GM23338 (cell line): ENCODE measurements around the gene SUN3. TPM values are rescaled to one million over a fixed set of nuclear protein-coding genes. Genes with fewer than 3 reads are reported as not detected.

Experiments used
- ATAC-seq: fragments of 200-7000 bp; cut with Tn5 transposase; 3 replicates; pipeline ENCODE4 v1.9.1; 2020
- DNase-seq: peaks from one replicate; pipeline ENCODE4 v3.0.0-alpha.2; 2015; ENCODE audit warnings: low spot score
- H2AFZ ChIP-seq: fragments of 200-600 bp; sonication (generic); 2 replicates; pipeline ENCODE4 v1.8.0; 2016; ENCODE audit warnings: antibody characterized with exemption, mild to moderate bottlenecking, moderate library complexity
- H3F3A ChIP-seq: fragments of 200-600 bp; sonication (generic); replicated peaks from 2 replicates; pipeline ENCODE4 v1.8.0; 2017; ENCODE audit warnings: antibody characterized with exemption, mixed run types, low read depth
- H3K27ac ChIP-seq: fragments of 200-600 bp; sonication (generic); 2 replicates; pipeline ENCODE4 v1.6.1; 2016; ENCODE audit warnings: low read depth
- H3K27me3 ChIP-seq: fragments of 200-600 bp; sonication (generic); 2 replicates; pipeline ENCODE4 v1.8.0; 2016; ENCODE audit warnings: mild to moderate bottlenecking, mixed run types, moderate library complexity; ENCODE audit not compliant: insufficient read depth
- H3K36me3 ChIP-seq: fragments of 200-600 bp; sonication (generic); 2 replicates; pipeline ENCODE4 v1.8.0; 2016; ENCODE audit warnings: mild to moderate bottlenecking; ENCODE audit not compliant: insufficient read depth
- H3K4me1 ChIP-seq: fragments of 200-600 bp; sonication (generic); 2 replicates; pipeline ENCODE4 v1.8.0; 2016; ENCODE audit warnings: mild to moderate bottlenecking, moderate library complexity; ENCODE audit not compliant: insufficient read depth
- H3K4me2 ChIP-seq: fragments of 200-600 bp; sonication (generic); 2 replicates; pipeline ENCODE4 v1.7.1; 2017; ENCODE audit warnings: mixed run types
- H3K4me3 ChIP-seq: fragments of 200-600 bp; sonication (generic); 2 replicates; pipeline ENCODE4 v1.6.1; 2016; ENCODE audit warnings: mixed run types
- H3K79me2 ChIP-seq: fragments of 200-600 bp; sonication (generic); replicated peaks from 2 replicates; pipeline ENCODE4 v1.8.0; 2017; ENCODE audit warnings: mild to moderate bottlenecking; ENCODE audit not compliant: insufficient read depth
- H3K9me2 ChIP-seq: fragments of 200-600 bp; sonication (generic); 2 replicates; pipeline ENCODE4 v1.8.0; 2017; ENCODE audit not compliant: insufficient read depth
- H4K20me1 ChIP-seq: fragments of 200-600 bp; sonication (generic); replicated peaks from 2 replicates; pipeline ENCODE4 v1.8.0; 2017; ENCODE audit warnings: mild to moderate bottlenecking; ENCODE audit not compliant: insufficient read depth
- H3K27ac Mint-ChIP-seq: 2 replicates; pipeline ENCODE4 v1.8.0; 2020; ENCODE audit warnings: inconsistent platforms, mild to moderate bottlenecking, moderate library complexity, mixed read lengths
- H3K27me3 Mint-ChIP-seq: 3 replicates; pipeline ENCODE4 v1.8.0; 2022; ENCODE audit warnings: low read depth, mild to moderate bottlenecking, moderate library complexity, mixed read lengths, inconsistent platforms; ENCODE audit not compliant: insufficient read depth, poor library complexity
- H3K36me3 Mint-ChIP-seq: 3 replicates; pipeline ENCODE4 v1.8.0; 2021; ENCODE audit warnings: low read depth, mild to moderate bottlenecking, inconsistent platforms, moderate library complexity, mixed read lengths
- H3K4me1 Mint-ChIP-seq: 3 replicates; pipeline ENCODE4 v1.8.0; 2020; ENCODE audit warnings: mild to moderate bottlenecking, inconsistent platforms, mixed read lengths
- H3K4me3 Mint-ChIP-seq: 3 replicates; pipeline ENCODE4 v1.8.0; 2021; ENCODE audit warnings: moderate library complexity, mild to moderate bottlenecking, inconsistent platforms, mixed read lengths
- H3K9me3 Mint-ChIP-seq: 3 replicates; pipeline ENCODE4 v1.8.0; 2020; ENCODE audit warnings: moderate library complexity, mild to moderate bottlenecking, inconsistent platforms, mixed read lengths
- CREB1 ChIP-seq: fragments of 250-450 bp; sonication (Bioruptor Pico); IDR thresholded peaks from 2 replicates; pipeline ENCODE4 v1.5.0; 2020; ENCODE audit warnings: low read depth, mild to moderate bottlenecking, moderate library complexity
- EZH2 ChIP-seq: fragments of 200-600 bp; sonication (generic); IDR thresholded peaks from one replicate; pipeline ENCODE4 v1.8.0; 2017; ENCODE audit warnings: antibody characterized with exemption, mild to moderate bottlenecking, low read depth; ENCODE audit not compliant: unreplicated experiment
- EZH2phosphoT487 ChIP-seq: fragments of 200-600 bp; sonication (generic); IDR thresholded peaks from one replicate; pipeline ENCODE4 v1.8.1; 2018; ENCODE audit warnings: antibody characterized with exemption; ENCODE audit not compliant: unreplicated experiment
- NANOG ChIP-seq: IDR thresholded peaks from 2 replicates; pipeline ENCODE4 v1.6.1; 2016; ENCODE audit warnings: antibody characterized with exemption, borderline replicate concordance
- POLR2AphosphoS5 ChIP-seq: IDR thresholded peaks from 2 replicates; pipeline ENCODE4 v1.6.1; 2016; ENCODE audit warnings: antibody characterized with exemption, low read depth
- REST ChIP-seq: IDR thresholded peaks from one replicate; pipeline ENCODE4 v1.6.1; 2018; ENCODE audit warnings: antibody characterized with exemption; ENCODE audit not compliant: unreplicated experiment
- STAT1 ChIP-seq: IDR thresholded peaks from one replicate; pipeline ENCODE4 v1.6.1; 2016; ENCODE audit warnings: antibody characterized with exemption; ENCODE audit not compliant: unreplicated experiment
- ZNF114 ChIP-seq: fragments of 250-450 bp; sonication (Bioruptor Pico); IDR thresholded peaks from 2 replicates; pipeline ENCODE4 v1.5.0; 2020; ENCODE audit warnings: mild to moderate bottlenecking, moderate library complexity
- ZNF331 ChIP-seq: fragments of 250-450 bp; sonication (Bioruptor Pico); IDR thresholded peaks from 2 replicates; pipeline ENCODE4 v1.5.0; 2020; ENCODE audit warnings: low read depth, mild to moderate bottlenecking, moderate library complexity
- ZNF462 ChIP-seq: fragments of 250-450 bp; sonication (Bioruptor Pico); IDR thresholded peaks from 2 replicates; pipeline ENCODE4 v1.5.0; 2020; ENCODE audit warnings: mild to moderate bottlenecking, moderate library complexity
- polyA plus RNA-seq: library from polyadenylated mRNA; unstranded; fragments of >200 nt; fragmentation: Nextera tagmentation; extraction: Ambion mirVana; gene quantifications from 2 replicates; pipeline ENCODE4 v1.2.1, GENCODE V29; 2016
- total RNA-seq: library from RNA; depleted of rRNA; stranded (reverse); fragments of >200 nt; shearing (Covaris generic); gene quantifications from 2 replicates; pipeline ENCODE4 v1.2.3, GENCODE V29; 2014
- TF ChIP-seq, protein P1 (sequence below), 2 experiments: fragments of 200-600 bp in 1 of 2; sonication (generic) in 1 of 2; conservative IDR thresholded peaks; 2 replicates each; pipeline versions ENCODE4 v1.5.1 to v1.6.1; 2016 to 2017; ENCODE audit warnings: antibody characterized with exemption in 2 of 2, low read depth in 2 of 2, mild to moderate bottlenecking in 2 of 2, moderate library complexity in 1 of 2

SUN3 gene
- total and polyA plus RNA-seq, 2 experiments from 2014 or later, result 0.52 TPM; not detected in 1

GRCh38 chr7:47979832-47980181 lies 49.1 kb downstream of the SUN3 start:
- no peak overlapping the region for H3K27ac ChIP-seq
- H3K9me3 Mint-ChIP-seq, result no peaks in the 10 kb centered on the region
- peaks cover 6% of the 10 kb centered on the region for H3K27me3 Mint-ChIP-seq
- peak overlapping the region; percentile 70 for H3K4me3 ChIP-seq
- H2AFZ ChIP-seq, result no peak overlapping the region
- H3K27me3 ChIP-seq, result no peaks in the 10 kb centered on the region
- H4K20me1 ChIP-seq, result peaks cover 8% of the 10 kb centered on the region
- H3K36me3 ChIP-seq, result peaks cover 33% of the 10 kb centered on the region
- peaks cover 3% of the 10 kb centered on the region for H3K4me1 Mint-ChIP-seq
- 0 out of 2 replicates have a peak overlapping the region, but pooled peaks have one; percentile 97 for H3K27ac Mint-ChIP-seq
- peaks cover 7% of the 10 kb centered on the region for H3K4me1 ChIP-seq
- H3K4me2 ChIP-seq, result peak overlapping the region; percentile 85
- DNase-seq (no peak), ATAC-seq (no peak)
- peaks cover 19% of the 10 kb centered on the region for H3K79me2 ChIP-seq
- H3K9me2 ChIP-seq, result no peaks in the 10 kb centered on the region
- peaks cover 37% of the 10 kb centered on the region for H3K36me3 Mint-ChIP-seq
- peak overlapping the region; percentile 94 for H3K4me3 Mint-ChIP-seq
- no peaks in the 10 kb centered on the region for H3F3A ChIP-seq
- TF ChIP-seq, protein P1, sequence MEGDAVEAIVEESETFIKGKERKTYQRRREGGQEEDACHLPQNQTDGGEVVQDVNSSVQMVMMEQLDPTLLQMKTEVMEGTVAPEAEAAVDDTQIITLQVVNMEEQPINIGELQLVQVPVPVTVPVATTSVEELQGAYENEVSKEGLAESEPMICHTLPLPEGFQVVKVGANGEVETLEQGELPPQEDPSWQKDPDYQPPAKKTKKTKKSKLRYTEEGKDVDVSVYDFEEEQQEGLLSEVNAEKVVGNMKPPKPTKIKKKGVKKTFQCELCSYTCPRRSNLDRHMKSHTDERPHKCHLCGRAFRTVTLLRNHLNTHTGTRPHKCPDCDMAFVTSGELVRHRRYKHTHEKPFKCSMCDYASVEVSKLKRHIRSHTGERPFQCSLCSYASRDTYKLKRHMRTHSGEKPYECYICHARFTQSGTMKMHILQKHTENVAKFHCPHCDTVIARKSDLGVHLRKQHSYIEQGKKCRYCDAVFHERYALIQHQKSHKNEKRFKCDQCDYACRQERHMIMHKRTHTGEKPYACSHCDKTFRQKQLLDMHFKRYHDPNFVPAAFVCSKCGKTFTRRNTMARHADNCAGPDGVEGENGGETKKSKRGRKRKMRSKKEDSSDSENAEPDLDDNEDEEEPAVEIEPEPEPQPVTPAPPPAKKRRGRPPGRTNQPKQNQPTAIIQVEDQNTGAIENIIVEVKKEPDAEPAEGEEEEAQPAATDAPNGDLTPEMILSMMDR (conservative IDR thresholded peaks at IDR 0.05; ENCODE audit: low read depth in 2 of 2), result no peak
- no peak for TF ChIP-seq EZH2
- no peak for TF ChIP-seq NANOG
- TF ChIP-seq EZH2phosphoT487, result no peak
- TF ChIP-seq REST, result no peak
- TF ChIP-seq ZNF331 (CRISPR knock-in tag), result no peak
- no peak for TF ChIP-seq STAT1
- no peak for TF ChIP-seq ZNF114 (CRISPR knock-in tag)
- TF ChIP-seq ZNF462 (CRISPR knock-in tag), result no peak
- TF ChIP-seq CREB1 (CRISPR knock-in tag), result no peak
- TF ChIP-seq POLR2AphosphoS5, result no peak
